Germinal center (tissue), 1 donor: ENCODE measurements around the gene DKK2.
"Not testable (repeated sequence)": the region's sequence is repeated elsewhere in the genome, so short reads cannot be mapped to it uniquely, and the experiment has no call there.

ENCODE experiments used
- DNase-seq: peaks from one replicate; pipeline ENCODE4 v3.0.0; 2012; ENCODE audit warnings: mixed read lengths, low spot score

Gene DKK2

DNA sequence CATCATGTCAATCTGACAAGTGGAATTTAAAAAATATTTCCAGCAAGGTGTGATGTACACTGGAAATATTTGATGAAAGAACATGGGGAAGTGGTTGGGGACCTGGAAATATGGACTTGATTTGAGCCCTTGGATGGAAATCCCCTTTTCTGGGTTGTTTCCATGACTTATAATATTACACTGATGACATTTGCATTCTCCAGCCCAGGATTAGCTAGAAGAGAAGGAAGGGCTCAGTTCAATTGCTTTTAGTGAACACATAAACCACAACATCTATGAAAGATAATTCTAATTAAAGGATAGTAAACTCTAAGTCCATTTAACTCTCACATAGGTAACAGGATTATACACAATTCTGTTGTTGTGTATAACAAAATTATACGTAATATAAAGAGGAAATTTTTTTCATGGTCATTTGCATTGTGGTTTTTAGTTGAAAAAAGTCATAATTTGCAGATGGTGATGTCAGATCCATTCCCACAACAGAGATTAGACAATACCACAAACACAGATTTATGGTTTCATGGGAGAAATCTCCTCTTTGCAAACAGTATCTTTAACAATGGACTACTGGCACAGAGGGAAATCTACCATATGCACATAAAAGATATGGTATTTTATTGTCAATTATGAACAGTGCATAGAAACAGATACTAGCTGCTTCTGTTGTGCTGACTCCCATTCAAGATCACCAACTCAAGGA is 126.5 kb downstream of the DKK2 start:
- no peak for DNase-seq

GRCh38 chr4:106908049-106908448 is 128.1 kb downstream of the DKK2 start:
- DNase-seq = not testable (repeated sequence)

- DNase-seq = no peak
Measured at GRCh38 chr4:106907216-106907615, 128.9 kb downstream of the DKK2 start.

- no peak for DNase-seq
Measured at GRCh38 chr4:106906728-106907127, 129.4 kb downstream of the DKK2 start.

DNA sequence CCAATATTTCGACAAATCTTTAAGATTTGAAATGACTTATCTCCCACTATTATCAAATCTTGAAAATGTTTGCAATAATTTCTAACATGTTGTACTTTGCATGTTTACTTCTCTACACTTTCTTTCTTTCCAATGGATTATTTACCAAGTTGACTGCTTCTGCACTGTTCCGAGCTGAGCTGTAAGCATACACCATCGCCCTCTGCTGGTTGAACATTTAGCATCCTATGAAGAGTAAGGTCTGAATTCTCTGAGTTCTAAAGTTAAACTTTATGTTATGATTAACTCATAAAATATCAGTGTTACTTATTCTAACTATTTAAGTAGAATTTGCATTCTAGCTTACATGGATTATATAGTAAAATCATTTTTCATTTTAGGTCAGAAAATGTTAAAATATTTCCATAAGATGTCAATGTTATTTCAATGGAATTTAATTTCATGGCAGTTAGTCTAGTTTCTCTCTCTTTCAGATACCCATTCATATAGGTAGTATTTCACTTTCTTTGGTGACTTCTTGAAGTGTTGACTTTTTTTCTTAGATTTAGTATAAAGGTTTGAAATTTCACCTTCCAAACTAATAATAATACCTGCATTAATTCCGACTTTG is 137.4 kb downstream of the DKK2 start:
- DNase-seq = peak; percentile 20

- DNase-seq = no peak
Measured at GRCh38 chr4:106893903-106894302, 142.2 kb downstream of the DKK2 start.

DNA sequence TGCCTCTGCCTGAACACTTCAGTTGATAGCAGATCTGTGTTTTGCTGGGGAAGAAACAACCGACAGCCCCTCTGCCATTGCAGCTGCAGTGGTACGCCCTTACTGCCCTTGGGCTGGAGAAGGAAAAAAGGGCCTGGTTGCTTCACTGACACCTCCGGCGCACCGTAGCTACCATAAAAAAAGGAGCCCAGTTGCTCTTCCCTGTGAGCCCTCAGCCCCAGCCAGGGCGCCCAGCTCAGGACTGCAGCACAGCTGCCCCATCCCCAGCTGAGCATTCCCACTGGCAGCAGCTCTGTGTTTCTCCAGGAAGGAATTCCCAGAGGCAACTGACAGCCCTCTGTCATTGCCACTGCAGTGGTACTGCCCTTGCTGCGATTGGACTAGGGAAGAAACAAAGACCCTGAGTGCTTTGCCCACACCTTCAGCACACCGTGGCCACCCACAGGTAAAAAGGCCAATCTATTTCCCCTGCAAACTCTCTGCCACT is 142.7 kb downstream of the DKK2 start:
- DNase-seq = no peak

GRCh38 chr4:106892786-106893185 is 143.3 kb downstream of the DKK2 start:
- no peak for DNase-seq

- no peak for DNase-seq
Measured at GRCh38 chr4:106875340-106875739, 160.8 kb downstream of the DKK2 start.
